HL-60 (cell line): ENCODE results near the gene ACOXL.

Experiments
- CTCF ChIP-seq: IDR thresholded peaks from one replicate; pipeline ENCODE4 v1.5.1; 2011; ENCODE audit warnings: low read length, control low read depth, inconsistent platforms; ENCODE audit not compliant: insufficient read depth
- POLR2AphosphoS5 ChIP-seq: IDR thresholded peaks from 2 replicates; pipeline ENCODE4 v1.6.1; 2012; ENCODE audit warnings: low read depth
- REST ChIP-seq: IDR thresholded peaks from 2 replicates; pipeline ENCODE4 v1.6.1; 2012; ENCODE audit warnings: low read depth; ENCODE audit not compliant: insufficient replicate concordance

DNA sequence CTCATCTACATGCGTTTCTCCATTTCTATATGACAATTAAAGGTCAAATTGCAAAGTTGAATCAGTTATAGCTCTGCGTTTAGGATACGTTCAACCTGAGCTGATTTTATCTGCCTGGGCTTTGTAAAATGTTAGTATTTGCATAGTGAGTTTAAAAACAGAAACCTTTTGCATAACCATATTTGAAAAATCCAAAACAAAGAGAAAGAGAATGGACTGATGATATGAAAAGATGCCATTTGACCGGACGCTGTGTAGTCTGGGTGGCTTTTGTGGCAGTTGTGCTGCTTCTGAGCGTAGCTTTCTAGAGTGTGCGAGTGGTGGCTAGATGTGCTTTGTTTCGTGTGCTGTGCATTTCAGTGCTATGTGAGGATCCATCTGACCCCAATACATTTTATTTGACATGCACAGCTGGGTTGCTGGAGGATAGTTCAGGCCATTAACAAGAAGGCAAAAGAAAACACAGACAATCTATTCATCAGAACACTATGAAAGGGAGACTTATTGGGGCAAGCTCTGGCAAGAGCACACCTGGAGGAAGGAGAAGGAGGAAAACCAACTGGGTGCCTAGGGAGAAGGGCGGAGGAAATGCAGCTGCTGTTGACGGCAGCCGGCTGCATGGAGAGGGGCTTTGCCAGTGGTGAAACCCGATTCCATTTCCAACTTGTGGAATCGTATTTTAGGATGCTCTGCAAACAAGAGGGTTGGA lies 126.8 kb downstream of the ACOXL start:
- TF ChIP-seq CTCF, result no peak
- TF ChIP-seq POLR2AphosphoS5, result no peak
- TF ChIP-seq REST, result no peak
